MCF 10A (cell line): ENCODE results near the gene PCP4. TPM values are rescaled to one million over a fixed set of nuclear protein-coding genes. Genes with fewer than 3 reads are reported as not detected.

Experiments used
- BruUV-seq: library from RNA; stranded (reverse); fragments of 400-500 nt; replicated peaks from 2 replicates; lab custom pipeline; 2021; lab: Mats Ljungman, UMichigan
- CTCF ChIA-PET: fragments of 300-600 bp; sonication (Branson Sonifier 250); formaldehyde crosslinking; extraction: SDS; loops from one replicate; lab custom pipeline; 2021; ENCODE audit warnings: antibody characterized with exemption, inconsistent platforms; lab: Yijun Ruan, JAX
- POLR2A ChIA-PET: fragments of 300-600, 350-650 bp; sonication (Branson Sonifier 250); formaldehyde crosslinking; extraction: SDS; loops from one replicate; lab custom pipeline; 2020; ENCODE audit warnings: antibody characterized with exemption, inconsistent platforms; lab: Yijun Ruan, JAX
- DNase-seq: peaks from one replicate; pipeline ENCODE4 v3.0.0-alpha.2; 2018; ENCODE audit not compliant: unreplicated experiment
- H3K27ac Mint-ChIP-seq: one replicate; pipeline ENCODE4 v1.8.0; 2022; ENCODE audit warnings: mild to moderate bottlenecking, low read depth, mixed read lengths; ENCODE audit not compliant: unreplicated experiment
- H3K27me3 Mint-ChIP-seq: one replicate; pipeline ENCODE4 v1.8.0; 2022; ENCODE audit warnings: mixed read lengths; ENCODE audit not compliant: insufficient read depth, unreplicated experiment
- H3K36me3 Mint-ChIP-seq: one replicate; pipeline ENCODE4 v1.8.0; 2022; ENCODE audit warnings: mild to moderate bottlenecking, moderate library complexity, mixed read lengths; ENCODE audit not compliant: insufficient read depth, unreplicated experiment
- H3K4me1 Mint-ChIP-seq: one replicate; pipeline ENCODE4 v1.8.0; 2022; ENCODE audit warnings: mixed read lengths; ENCODE audit not compliant: insufficient read depth, unreplicated experiment
- H3K4me3 Mint-ChIP-seq: one replicate; pipeline ENCODE4 v1.8.0; 2022; ENCODE audit warnings: mild to moderate bottlenecking, moderate library complexity, mixed read lengths; ENCODE audit not compliant: unreplicated experiment
- H3K9me3 Mint-ChIP-seq: one replicate; pipeline ENCODE4 v1.8.0; 2022; ENCODE audit warnings: mixed read lengths; ENCODE audit not compliant: unreplicated experiment
- intact Hi-C: fragments of 100-400 bp; cut with micrococcal nuclease; formaldehyde crosslinking; loops from 2 replicates; pipeline ENCODE4 v1.14.1; 2022
- total RNA-seq: library from RNA; stranded (reverse); gene quantifications from 2 replicates; pipeline ENCODE4 v1.2.3, GENCODE V29; 2022
- TF ChIP-seq, protein P1 (sequence below): fragments of 200-600 bp; IDR thresholded peaks from one replicate; pipeline ENCODE4 v1.8.0; 2022; ENCODE audit warnings: antibody characterized with exemption, mild to moderate bottlenecking; ENCODE audit not compliant: unreplicated experiment

PCP4 gene
- total RNA-seq, 1 experiment from 2014 or later: not detected

DNA sequence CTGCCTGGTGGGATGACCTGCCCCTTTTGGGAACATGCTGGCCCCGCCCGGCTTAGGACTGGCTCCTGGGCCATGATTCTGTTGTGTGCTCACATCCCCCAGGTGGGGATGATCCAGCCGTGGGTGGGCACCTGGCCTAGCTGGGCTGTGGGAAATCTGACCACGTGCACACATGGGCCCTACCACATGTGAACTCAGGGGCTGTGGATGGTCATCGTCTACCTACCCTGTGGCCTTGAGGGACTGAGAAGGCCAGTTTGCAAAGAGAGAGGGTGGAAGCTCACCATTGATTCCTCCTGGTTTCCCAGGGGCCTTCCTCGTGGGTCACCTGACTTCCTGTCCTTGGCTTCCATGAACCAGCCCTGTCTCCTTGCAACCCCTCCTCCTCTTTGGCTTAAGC lies 19.4 kb upstream of the PCP4 start:
- peaks cover under 1% of the 10 kb centered on the region for H3K4me1 Mint-ChIP-seq
- intact Hi-C loops: no loop called here
- no TSS peak for BruUV-seq
- H3K27ac Mint-ChIP-seq: no peak overlapping the region
- no peak overlapping the region for H3K4me3 Mint-ChIP-seq
- DNase-seq: no peak
- H3K36me3 Mint-ChIP-seq: no peaks in the 10 kb centered on the region
- H3K27me3 Mint-ChIP-seq: no peaks in the 10 kb centered on the region
- TF ChIP-seq, protein P1, sequence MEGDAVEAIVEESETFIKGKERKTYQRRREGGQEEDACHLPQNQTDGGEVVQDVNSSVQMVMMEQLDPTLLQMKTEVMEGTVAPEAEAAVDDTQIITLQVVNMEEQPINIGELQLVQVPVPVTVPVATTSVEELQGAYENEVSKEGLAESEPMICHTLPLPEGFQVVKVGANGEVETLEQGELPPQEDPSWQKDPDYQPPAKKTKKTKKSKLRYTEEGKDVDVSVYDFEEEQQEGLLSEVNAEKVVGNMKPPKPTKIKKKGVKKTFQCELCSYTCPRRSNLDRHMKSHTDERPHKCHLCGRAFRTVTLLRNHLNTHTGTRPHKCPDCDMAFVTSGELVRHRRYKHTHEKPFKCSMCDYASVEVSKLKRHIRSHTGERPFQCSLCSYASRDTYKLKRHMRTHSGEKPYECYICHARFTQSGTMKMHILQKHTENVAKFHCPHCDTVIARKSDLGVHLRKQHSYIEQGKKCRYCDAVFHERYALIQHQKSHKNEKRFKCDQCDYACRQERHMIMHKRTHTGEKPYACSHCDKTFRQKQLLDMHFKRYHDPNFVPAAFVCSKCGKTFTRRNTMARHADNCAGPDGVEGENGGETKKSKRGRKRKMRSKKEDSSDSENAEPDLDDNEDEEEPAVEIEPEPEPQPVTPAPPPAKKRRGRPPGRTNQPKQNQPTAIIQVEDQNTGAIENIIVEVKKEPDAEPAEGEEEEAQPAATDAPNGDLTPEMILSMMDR: no peak
- POLR2A ChIA-PET: no interaction called here
- CTCF ChIA-PET: interaction anchor here (1.3 kb wide), 1 partner anchor 19 kb away, joined by 6 read pairs; the partner anchor contains the start of gene PCP4
- no peaks in the 10 kb centered on the region for H3K9me3 Mint-ChIP-seq

DNA sequence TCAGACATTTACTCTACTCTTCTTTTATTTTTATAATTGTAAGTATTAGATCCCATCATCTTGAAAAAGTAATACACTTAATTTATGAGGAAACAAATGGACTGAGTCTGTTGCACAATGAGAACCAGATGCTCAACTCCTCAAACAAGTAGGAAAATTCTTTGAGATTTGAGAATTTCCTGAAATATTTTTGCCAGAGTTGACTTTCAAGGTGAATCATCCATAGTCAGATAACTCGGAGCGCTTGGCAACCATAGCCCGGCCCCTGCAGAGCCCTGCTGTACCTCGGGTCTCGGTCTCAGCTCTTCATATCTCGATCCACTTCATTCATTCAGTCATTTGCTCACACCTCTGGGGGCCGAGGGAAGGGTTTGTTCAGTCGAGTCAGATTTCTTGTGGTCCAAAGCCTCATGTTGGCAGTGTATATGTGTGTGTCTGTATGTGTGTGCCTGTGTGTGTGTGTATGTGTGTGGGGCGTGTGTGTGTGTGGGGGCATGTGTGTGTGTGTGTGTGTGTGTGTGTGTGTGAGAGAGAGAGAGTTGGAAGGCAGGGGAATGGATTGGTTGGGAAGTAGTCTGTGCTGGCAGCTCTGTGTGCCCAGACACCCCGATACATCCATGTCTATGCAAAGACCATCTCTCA lies 18.1 kb upstream of the PCP4 start:
- no TSS peak for BruUV-seq
- peaks cover 6% of the 10 kb centered on the region for H3K4me1 Mint-ChIP-seq

DNA sequence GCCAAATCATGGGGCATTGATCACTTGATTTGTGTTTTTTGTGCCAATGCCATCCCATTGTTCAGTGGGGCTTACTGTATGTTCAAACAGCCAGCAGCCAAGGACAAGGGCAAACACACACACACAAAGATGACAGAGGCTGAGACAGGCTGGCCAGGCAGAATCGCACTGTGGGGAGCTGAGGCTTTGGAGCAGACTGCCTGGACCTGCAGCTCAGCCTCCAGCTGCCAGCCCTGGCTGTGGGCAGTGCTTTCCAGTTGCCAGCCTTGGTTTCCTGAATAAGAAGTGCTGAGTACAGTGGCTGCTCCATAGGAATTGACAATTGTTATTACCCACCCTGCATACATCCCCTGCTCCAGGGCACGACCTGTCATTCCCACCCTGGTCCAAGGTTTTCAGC lies 16.9 kb upstream of the PCP4 start:
- Mint-ChIP-seq H3K4me1 (peaks cover 6% of the 10 kb centered on the region), H3K27me3 (no peaks in the 10 kb centered on the region), H3K4me3 (no peak overlapping the region), H3K36me3 (peaks cover 7% of the 10 kb centered on the region), H3K27ac (no peak overlapping the region), H3K9me3 (peaks cover 19% of the 10 kb centered on the region)
- DNase-seq: no peak
- TF ChIP-seq, protein P1: no peak
- intact Hi-C loops: no loop called here
- no TSS peak for BruUV-seq
- ChIA-PET POLR2A (no interaction called here), CTCF (interaction anchor here (4.2 kb wide), 1 partner anchor 17 kb away, joined by 37 read pairs; the partner anchor contains the start of gene PCP4)

More for the DNA sequence above, 18.1 kb upstream of the PCP4 start:
- ChIA-PET POLR2A (no interaction called here), CTCF (interaction anchor here (1.3 kb wide), 1 partner anchor 18 kb away, joined by 6 read pairs; the partner anchor contains the start of gene PCP4)
- TF ChIP-seq, protein P1: no peak
- intact Hi-C loops: no loop called here
- Mint-ChIP-seq H3K27ac (no peak overlapping the region), H3K36me3 (peaks cover 6% of the 10 kb centered on the region), H3K27me3 (no peaks in the 10 kb centered on the region), H3K9me3 (peaks cover 11% of the 10 kb centered on the region), H3K4me3 (no peak overlapping the region)
- no peak for DNase-seq

DNA sequence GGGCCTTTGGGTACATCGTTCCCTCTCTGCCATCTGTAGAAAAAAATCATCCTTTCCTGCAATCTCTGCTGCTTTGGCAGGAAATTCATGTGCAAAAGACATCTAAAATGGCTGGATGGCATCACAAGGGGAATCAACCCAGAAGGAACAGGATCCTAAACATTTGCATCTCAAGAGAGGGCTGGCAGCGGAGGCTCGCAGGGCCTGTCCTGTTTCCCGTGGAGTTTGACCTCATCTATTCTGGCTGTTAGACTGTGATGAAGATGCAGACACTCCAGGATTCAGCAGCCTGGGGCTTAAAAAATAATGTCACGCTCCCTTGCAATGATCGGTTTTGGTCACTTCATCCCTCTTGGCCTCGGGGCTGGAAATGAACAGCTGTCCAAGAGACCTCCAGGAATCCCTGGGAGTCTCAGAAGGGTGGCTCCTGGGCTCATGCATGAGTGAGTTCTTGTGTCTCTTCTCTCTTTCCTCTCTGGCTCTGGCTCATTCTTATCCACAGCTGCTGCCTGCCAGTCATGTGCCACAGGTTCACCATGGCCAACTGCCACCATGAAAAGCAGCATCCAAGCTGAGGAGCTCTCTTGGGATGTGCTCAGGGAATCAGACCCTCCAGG lies 16.1 kb upstream of the PCP4 start:
- H3K27me3 Mint-ChIP-seq: no peaks in the 10 kb centered on the region
- DNase-seq: no peak
- peaks cover 6% of the 10 kb centered on the region for H3K4me1 Mint-ChIP-seq

More for the DNA sequence above, 16.1 kb upstream of the PCP4 start:
- BruUV-seq: no TSS peak
- Mint-ChIP-seq H3K27ac (no peak overlapping the region), H3K4me3 (no peak overlapping the region), H3K9me3 (peaks cover 20% of the 10 kb centered on the region), H3K36me3 (peaks cover 7% of the 10 kb centered on the region)
- TF ChIP-seq, protein P1: no peak
- ChIA-PET CTCF (interaction anchor here (0.6 to 4.2 kb wide), 6 partner anchors 9 to 1315 kb away, joined by 3 to 37 read pairs (median 6); partner anchors contain the start of gene PCP4), POLR2A (interaction anchor here (0.6 kb wide), 1 partner anchor 481 kb away, joined by 4 read pairs; no protein-coding TSS in a partner anchor)
- intact Hi-C loops: no loop called here
